Measurements from ENCODE around the gene CRADD.

CRADD gene

DNA sequence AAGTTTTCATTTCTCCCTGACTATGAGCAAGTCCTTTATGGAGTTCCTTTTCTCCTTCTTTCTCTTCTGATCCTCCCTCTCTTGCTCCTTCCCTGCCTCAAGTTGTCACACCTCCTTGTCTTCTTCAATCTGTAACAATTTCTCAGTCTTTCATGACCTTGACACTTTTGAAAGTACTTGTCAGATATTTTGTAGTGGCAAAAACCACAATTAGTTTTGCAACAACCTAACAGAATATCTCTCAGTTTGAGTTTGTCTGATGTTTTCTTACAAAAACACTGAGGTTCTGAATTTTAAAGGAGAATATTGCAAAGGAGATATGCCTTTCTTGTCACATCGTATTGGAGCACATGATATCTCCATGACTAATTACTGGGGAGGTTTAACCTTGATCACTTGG, 4.1 kb upstream of the CRADD start:
- Histone ChIP-seq H3K9me3 (ENCODE audit: control insufficient read depth, insufficient read depth, low read depth, low read length) (no peaks in the 10 kb centered on the region), H3K27ac (ENCODE audit: extremely low read depth, low read depth, low read length) (no peak overlapping the region), H3K36me3 (ENCODE audit: control insufficient read depth in 2 of 2, insufficient read depth in 1 of 2, low read length in 2 of 2) (no peaks in the 10 kb centered on the region), H3K4me3 (ENCODE audit: low read depth, low read length) (no peak overlapping the region), H3K4me1 (ENCODE audit: control insufficient read depth, insufficient read depth, low read length) (no peaks in the 10 kb centered on the region)
- TF ChIP-seq, protein P1, sequence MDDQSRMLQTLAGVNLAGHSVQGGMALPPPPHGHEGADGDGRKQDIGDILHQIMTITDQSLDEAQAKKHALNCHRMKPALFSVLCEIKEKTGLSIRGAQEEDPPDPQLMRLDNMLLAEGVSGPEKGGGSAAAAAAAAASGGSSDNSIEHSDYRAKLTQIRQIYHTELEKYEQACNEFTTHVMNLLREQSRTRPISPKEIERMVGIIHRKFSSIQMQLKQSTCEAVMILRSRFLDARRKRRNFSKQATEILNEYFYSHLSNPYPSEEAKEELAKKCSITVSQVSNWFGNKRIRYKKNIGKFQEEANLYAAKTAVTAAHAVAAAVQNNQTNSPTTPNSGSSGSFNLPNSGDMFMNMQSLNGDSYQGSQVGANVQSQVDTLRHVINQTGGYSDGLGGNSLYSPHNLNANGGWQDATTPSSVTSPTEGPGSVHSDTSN (CRISPR knock-in tag; IDR thresholded peaks at IDR 0.05) = no peak
- no peak for TF ChIP-seq ZSCAN5A (tag by site-specific recombination; IDR thresholded peaks at IDR 0.05)
- TF ChIP-seq GLI2 (tag by site-specific recombination; IDR thresholded peaks at IDR 0.05; ENCODE audit: borderline replicate concordance, low read depth) = no peak
- TF ChIP-seq ZNF610 (tag by site-specific recombination; IDR thresholded peaks at IDR 0.05; ENCODE audit: borderline replicate concordance) = no peak
- TF ChIP-seq PRDM4 (tag by site-specific recombination; IDR thresholded peaks at IDR 0.05) = no peak
- CTCF ChIA-PET = no interaction called here
- POLR2A ChIA-PET = no interaction called here

DNA sequence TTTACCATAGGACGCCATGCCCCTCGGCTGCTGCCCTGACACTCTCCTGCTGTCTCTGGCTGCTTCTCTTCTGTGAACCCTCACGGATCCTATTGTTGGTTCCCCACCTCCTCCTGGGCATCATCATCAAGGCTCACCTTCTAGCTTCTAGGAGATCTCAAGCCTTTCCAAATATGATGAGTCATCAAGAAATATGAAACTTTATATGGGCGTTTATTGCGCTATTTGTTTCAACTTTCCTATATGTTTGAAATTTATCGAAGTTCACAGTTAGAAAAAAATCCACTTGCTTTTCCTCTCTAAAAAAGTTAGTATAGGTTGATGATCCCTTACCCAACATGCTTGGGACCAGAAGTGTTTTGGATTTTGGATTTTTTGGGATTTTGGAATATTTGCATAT, 2.8 kb upstream of the CRADD start:
- Histone ChIP-seq H3K27ac (ENCODE audit: extremely low read depth, low read depth, low read length) (no peak overlapping the region), H3K4me1 (ENCODE audit: control insufficient read depth, insufficient read depth, low read length) (no peaks in the 10 kb centered on the region), H3K4me3 (ENCODE audit: low read depth, low read length) (no peak overlapping the region), H3K9me3 (ENCODE audit: control insufficient read depth, insufficient read depth, low read depth, low read length) (no peaks in the 10 kb centered on the region), H3K36me3 (ENCODE audit: control insufficient read depth in 2 of 2, insufficient read depth in 1 of 2, low read length in 2 of 2) (no peaks in the 10 kb centered on the region)
- TF ChIP-seq GLI2 (tag by site-specific recombination; IDR thresholded peaks at IDR 0.05; ENCODE audit: borderline replicate concordance, low read depth) (no peak), ZSCAN5A (tag by site-specific recombination; IDR thresholded peaks at IDR 0.05) (no peak), ZNF335 (tag by site-specific recombination; conservative IDR thresholded peaks at IDR 0.05) (no peak), SALL2 (tag by site-specific recombination; IDR thresholded peaks at IDR 0.05; ENCODE audit: borderline replicate concordance) (no peak), ZNF529 (tag by site-specific recombination; IDR thresholded peaks at IDR 0.05; ENCODE audit: insufficient replicate concordance) (no peak), ZBTB1 (tag by site-specific recombination; IDR thresholded peaks at IDR 0.05) (no peak), SP7 (tag by site-specific recombination; IDR thresholded peaks at IDR 0.05) (no peak), ZNF184 (tag by site-specific recombination; IDR thresholded peaks at IDR 0.05) (no peak), ZNF747 (tag by site-specific recombination; IDR thresholded peaks at IDR 0.05) (no peak)
- POLR2A ChIA-PET = no interaction called here
- CTCF ChIA-PET = no interaction called here

DNA sequence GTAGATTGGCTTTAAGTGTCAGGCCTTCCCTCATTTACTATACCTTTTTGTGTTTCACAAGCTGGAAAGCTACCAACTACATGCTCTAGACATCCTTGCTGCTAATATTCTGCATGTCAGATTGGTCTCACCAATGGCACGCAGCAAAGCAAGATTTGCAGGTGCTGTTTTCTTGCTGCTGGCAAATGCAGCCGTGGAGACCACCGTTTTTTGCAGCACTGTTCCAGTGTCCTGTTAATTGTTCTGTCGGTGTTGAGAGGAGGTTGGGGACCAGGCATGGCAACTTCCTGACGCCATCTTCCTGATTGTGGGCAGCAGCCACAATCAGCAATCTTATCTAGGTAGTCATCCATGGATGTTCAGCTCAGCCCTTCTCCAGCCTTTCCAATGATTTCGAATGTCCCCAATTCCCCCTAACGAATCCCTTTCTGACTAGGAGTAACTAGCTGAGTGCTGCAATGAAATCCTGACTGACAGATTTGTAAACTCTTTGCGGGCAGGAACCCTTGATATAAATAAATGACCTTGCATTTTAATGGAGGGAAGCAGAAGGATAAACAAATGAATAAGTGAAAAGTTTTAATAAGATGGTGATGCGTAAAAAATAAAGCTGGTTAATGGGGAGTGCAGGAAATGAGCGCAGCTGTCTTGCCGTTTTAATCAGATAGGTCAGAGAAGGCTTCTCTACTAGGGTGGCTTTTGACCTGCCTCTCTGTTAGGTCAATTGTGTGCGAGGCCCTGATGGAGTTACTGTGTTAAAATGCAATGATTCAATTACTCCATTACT, 574 bp upstream of the CRADD start:
- ChIA-PET CTCF (interaction anchor here (1.1 kb wide), 1 partner anchor 109 kb away, joined by 3 read pairs; no protein-coding TSS in a partner anchor), POLR2A (interaction anchor here (1.0 kb wide), 2 partner anchors 25 to 426 kb away, joined by 4 to 5 read pairs; no protein-coding TSS in a partner anchor)
- TF ChIP-seq ZNF549 (tag by site-specific recombination; IDR thresholded peaks at IDR 0.05) (no peak), SP3 (tag by site-specific recombination; IDR thresholded peaks at IDR 0.05) (no peak), ZNF354C (tag by site-specific recombination; IDR thresholded peaks at IDR 0.05; ENCODE audit: borderline replicate concordance, low read depth) (no peak), ZNF169 (tag by site-specific recombination; IDR thresholded peaks at IDR 0.05) (no peak), ZNF10 (tag by site-specific recombination; IDR thresholded peaks at IDR 0.05) (no peak), GLIS1 (tag by site-specific recombination; IDR thresholded peaks at IDR 0.05) (no peak), ZNF701 (tag by site-specific recombination; IDR thresholded peaks at IDR 0.05) (no peak), ZNF239 (tag by site-specific recombination; IDR thresholded peaks at IDR 0.05) (no peak), ZNF544 (tag by site-specific recombination; IDR thresholded peaks at IDR 0.05) (no peak), ZEB2 (tag by site-specific recombination; IDR thresholded peaks at IDR 0.05) (no peak)
- TF ChIP-seq, protein P2, sequence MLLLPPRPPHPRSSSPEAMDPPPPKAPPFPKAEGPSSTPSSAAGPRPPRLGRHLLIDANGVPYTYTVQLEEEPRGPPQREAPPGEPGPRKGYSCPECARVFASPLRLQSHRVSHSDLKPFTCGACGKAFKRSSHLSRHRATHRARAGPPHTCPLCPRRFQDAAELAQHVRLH (tag by site-specific recombination; IDR thresholded peaks at IDR 0.05) = no peak

More for the DNA sequence above, 574 bp upstream of the CRADD start:
- H3K4me1 ChIP-seq (ENCODE audit: control insufficient read depth, insufficient read depth, low read length) = no peaks in the 10 kb centered on the region
- H3K9me3 ChIP-seq (ENCODE audit: control insufficient read depth, insufficient read depth, low read depth, low read length) = no peaks in the 10 kb centered on the region
- peak overlapping the region; percentile 76 for H3K4me3 ChIP-seq (ENCODE audit: low read depth, low read length)
- no peak overlapping the region for H3K27ac ChIP-seq (ENCODE audit: extremely low read depth, low read depth, low read length)
- H3K36me3 ChIP-seq (ENCODE audit: control insufficient read depth in 2 of 2, insufficient read depth in 1 of 2, low read length in 2 of 2) = peaks cover 0 to 3% of the 10 kb centered on the region in 2 experiments; a peak in 1 of 3 replicates

Data from HEK293 (cell line).